Measurements from ENCODE around the gene ST3GAL4.
"Not testable (repeated sequence)": the region's sequence is repeated elsewhere in the genome, so short reads cannot be mapped to it uniquely, and the experiment has no call there.

Gene ST3GAL4, protein sequence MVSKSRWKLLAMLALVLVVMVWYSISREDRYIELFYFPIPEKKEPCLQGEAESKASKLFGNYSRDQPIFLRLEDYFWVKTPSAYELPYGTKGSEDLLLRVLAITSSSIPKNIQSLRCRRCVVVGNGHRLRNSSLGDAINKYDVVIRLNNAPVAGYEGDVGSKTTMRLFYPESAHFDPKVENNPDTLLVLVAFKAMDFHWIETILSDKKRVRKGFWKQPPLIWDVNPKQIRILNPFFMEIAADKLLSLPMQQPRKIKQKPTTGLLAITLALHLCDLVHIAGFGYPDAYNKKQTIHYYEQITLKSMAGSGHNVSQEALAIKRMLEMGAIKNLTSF

DNA sequence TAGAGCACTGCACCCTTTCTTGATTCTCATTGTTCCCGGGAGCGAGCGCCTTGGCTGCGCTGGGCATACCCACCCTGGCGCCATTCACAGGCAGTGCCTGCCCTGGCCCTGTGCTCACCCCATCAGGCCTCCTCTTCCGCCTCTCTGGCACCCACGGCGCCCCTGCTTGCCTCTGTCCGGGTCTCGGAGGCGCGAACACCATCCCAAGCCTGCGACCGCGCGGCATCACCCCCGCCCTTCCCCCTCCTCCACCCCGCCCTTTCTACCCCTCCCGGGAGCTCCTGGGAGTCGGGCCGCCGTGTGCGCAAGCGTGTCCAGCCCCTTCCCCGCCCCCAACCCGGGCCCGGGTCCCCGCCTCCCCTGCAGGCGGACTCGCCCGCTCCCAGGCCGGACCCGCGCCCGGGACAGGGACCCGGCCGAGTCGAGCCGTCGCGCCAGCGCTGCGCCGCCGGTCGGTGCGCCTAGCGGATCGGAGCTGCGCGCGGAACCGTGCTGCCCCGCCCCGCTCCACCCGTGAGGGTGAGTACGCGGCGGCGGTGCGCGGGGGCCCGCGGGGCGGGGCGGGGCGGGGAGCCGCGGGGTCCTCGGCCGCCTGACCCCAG lies at the start of gene ST3GAL4:
Gene ST3GAL4, plus strand, starts transcription at position 363 of the 602 bp plus-strand sequence. CDS start 50,470 bp downstream, outside the sequence.
- H3K4me3 ChIP-seq (ENCODE audit: low read length): peak within 1 kb of the TSS; percentile 64
- DNase-seq (ENCODE audit: low read depth): peak; percentile 60
- TF ChIP-seq, protein P1, sequence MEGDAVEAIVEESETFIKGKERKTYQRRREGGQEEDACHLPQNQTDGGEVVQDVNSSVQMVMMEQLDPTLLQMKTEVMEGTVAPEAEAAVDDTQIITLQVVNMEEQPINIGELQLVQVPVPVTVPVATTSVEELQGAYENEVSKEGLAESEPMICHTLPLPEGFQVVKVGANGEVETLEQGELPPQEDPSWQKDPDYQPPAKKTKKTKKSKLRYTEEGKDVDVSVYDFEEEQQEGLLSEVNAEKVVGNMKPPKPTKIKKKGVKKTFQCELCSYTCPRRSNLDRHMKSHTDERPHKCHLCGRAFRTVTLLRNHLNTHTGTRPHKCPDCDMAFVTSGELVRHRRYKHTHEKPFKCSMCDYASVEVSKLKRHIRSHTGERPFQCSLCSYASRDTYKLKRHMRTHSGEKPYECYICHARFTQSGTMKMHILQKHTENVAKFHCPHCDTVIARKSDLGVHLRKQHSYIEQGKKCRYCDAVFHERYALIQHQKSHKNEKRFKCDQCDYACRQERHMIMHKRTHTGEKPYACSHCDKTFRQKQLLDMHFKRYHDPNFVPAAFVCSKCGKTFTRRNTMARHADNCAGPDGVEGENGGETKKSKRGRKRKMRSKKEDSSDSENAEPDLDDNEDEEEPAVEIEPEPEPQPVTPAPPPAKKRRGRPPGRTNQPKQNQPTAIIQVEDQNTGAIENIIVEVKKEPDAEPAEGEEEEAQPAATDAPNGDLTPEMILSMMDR (IDR thresholded peaks at IDR 0.05; ENCODE audit: insufficient read depth, low read depth, low read length, missing control alignments): no peak

DNA sequence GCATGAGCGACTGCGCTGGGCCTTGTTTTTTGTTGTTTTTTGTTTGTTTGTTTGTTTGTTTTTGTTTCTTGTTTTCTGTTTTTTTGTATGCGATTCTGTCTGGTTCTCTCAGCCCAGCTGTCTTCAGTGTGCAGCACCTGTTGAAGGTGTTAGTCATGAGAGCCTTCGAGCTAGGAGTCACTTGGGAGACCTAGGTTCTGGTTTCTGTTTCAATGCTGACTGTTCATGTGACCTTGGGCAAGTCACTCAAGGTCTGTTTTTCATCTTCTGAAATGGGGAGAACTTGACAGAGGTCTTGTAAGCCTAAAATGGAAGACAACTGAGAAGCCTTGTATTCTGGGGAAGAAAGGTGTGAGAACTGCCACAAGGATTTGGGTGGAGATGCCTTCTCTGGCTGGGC lies 49.8 kb upstream of the ST3GAL4 start:
- DNase-seq (ENCODE audit: low read depth): no peak
- TF ChIP-seq, protein P1 (IDR thresholded peaks at IDR 0.05; ENCODE audit: insufficient read depth, low read depth, low read length, missing control alignments): no peak
- no peak overlapping the region for H3K4me3 ChIP-seq (ENCODE audit: low read length)

DNA sequence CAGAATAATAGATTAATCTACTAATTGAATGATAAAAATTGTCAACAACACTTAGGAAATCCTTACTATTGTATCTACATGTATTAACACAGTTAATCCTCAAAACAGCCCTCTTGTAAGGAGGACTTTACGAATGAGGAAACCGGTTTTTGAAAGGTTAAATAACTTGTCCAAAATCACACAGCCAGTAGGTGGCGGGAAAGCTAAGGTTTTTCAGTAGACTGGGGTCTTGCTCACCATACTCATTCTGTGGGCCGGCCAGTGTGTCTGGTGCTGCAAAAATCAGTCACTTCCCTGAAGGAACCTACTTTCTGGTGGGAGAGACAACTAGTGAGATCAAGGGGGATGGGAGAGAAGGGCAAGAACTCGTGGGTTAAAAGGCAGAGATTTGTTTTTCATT lies 47.8 kb upstream of the ST3GAL4 start:
- TF ChIP-seq, protein P1 (IDR thresholded peaks at IDR 0.05; ENCODE audit: insufficient read depth, low read depth, low read length, missing control alignments): peak; percentile 52
- H3K4me3 ChIP-seq (ENCODE audit: low read length): no peak overlapping the region
- peak; percentile 56 for DNase-seq (ENCODE audit: low read depth)

DNA sequence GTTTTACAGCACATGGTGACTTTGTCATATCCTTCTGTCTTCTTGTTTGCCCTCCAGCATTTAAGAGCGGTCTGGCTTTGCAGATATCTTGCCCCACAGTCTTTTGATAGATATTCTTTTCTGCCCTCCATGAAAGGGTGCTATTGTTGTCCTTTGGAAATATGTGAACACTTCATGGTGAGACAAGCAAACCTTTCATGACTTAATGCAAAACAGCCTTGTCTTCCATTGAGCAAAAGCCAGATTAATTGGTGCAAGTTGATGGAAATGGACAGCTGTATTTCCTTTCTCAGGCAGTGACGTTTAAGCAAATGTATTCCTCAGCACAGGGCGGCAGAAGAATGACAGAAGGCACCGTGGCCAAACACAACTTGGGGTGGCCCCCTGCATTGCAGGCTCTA lies 47.2 kb upstream of the ST3GAL4 start:
- TF ChIP-seq, protein P1 (IDR thresholded peaks at IDR 0.05; ENCODE audit: insufficient read depth, low read depth, low read length, missing control alignments): no peak
- DNase-seq (ENCODE audit: low read depth): no peak
- no peak overlapping the region for H3K4me3 ChIP-seq (ENCODE audit: low read length)

DNA sequence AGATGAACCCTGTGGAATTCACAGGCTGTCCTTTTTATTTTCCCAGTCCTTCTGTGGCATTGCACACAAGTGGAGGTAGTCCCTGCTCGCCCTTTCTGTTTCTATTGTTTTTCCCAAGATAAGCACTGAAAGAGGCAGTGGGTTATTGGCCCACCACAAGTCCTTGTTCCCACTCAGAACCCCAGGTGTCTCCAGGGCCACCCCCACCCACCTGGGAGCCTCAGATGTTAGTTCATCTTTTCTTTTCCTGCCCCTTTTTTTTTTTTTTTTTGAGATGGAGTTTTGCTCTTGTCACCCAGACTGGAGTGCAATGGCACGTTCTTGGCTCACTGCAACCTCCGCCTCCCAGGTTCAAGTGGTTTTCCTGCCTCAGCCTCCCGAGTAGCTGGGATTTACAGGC lies 46.7 kb upstream of the ST3GAL4 start:
- DNase-seq (ENCODE audit: low read depth): not testable (repeated sequence)

DNA sequence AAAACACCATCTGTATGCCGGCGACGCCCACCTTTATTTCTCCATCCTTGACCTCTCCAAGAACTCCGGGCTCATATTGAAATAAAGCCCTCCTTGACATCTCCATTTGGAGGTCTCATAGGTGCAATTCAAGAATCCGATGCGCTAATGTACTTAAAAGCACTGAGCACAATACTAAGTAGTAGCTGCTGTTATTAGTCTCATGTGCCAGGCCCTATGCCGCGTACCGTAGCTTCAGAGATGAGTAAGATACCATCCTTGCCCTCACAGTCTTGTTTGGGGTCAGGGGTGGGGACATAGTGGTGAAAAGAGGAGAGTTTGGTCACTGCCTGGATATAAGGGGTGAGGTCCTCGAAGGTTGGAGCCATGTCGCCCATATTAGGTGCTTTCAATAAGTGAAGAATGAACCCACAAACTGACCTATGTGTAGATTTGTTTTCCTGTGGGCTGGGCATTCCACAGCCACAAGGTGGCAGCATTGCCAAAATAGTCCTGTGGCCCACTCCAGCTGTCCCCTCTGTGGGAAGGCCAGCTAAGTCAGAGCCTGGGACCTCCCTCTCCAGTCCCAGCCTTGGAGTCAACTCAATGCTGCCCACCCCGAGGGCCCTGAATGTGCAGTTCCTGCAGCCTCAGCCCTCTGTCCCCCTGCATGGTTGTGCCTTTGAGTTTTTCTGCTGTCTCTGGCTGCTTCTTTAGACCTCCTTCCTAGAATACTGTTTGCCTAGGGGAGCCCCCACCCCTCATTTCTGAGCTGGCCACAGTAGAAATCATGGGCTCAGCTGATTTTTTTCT lies 45.1 kb upstream of the ST3GAL4 start:
- DNase-seq (ENCODE audit: low read depth): peak; percentile 69
- TF ChIP-seq, protein P1 (IDR thresholded peaks at IDR 0.05; ENCODE audit: insufficient read depth, low read depth, low read length, missing control alignments): peak; percentile 89
- H3K4me3 ChIP-seq (ENCODE audit: low read length): no peak overlapping the region

More for the DNA sequence above, 46.7 kb upstream of the ST3GAL4 start:
- H3K4me3 ChIP-seq (ENCODE audit: low read length): not testable (repeated sequence)

DNA sequence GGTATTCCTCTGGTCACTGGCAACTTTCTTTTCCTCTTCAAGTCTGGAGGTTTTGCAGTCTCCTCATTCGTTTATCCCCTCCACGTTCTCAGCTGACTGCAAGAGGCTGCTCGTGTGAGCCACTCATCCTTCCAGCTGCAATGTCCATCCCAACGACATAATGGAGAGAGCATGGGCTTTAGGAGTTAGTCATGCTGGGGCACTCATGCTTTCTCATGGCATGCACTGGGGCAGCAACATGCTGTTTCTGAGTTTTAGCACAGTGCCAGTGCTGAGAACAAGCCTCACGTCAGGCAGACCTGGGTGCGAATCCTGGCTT lies 44.5 kb upstream of the ST3GAL4 start:
- no peak for DNase-seq (ENCODE audit: low read depth)
- TF ChIP-seq, protein P1 (IDR thresholded peaks at IDR 0.05; ENCODE audit: insufficient read depth, low read depth, low read length, missing control alignments): no peak
- no peak overlapping the region for H3K4me3 ChIP-seq (ENCODE audit: low read length)
